Measurements from ENCODE around the gene TTLL8.
"Not testable (repeated sequence)": the region's sequence is repeated elsewhere in the genome, so short reads cannot be mapped to it uniquely, and the experiment has no call there.

TTLL8 gene

GRCh38 chr22:49996518-49997250, 61.4 kb downstream of the TTLL8 start:
- no peak for DNase-seq (ENCODE audit: low read depth, low spot score)
- no peak overlapping the region for H3K4me3 ChIP-seq (ENCODE audit: low read length)

GRCh38 chr22:49996119-49996517, 62.0 kb downstream of the TTLL8 start:
- H3K4me3 ChIP-seq (ENCODE audit: low read length), result no peak overlapping the region
- no peak for DNase-seq (ENCODE audit: low read depth, low spot score)

DNA sequence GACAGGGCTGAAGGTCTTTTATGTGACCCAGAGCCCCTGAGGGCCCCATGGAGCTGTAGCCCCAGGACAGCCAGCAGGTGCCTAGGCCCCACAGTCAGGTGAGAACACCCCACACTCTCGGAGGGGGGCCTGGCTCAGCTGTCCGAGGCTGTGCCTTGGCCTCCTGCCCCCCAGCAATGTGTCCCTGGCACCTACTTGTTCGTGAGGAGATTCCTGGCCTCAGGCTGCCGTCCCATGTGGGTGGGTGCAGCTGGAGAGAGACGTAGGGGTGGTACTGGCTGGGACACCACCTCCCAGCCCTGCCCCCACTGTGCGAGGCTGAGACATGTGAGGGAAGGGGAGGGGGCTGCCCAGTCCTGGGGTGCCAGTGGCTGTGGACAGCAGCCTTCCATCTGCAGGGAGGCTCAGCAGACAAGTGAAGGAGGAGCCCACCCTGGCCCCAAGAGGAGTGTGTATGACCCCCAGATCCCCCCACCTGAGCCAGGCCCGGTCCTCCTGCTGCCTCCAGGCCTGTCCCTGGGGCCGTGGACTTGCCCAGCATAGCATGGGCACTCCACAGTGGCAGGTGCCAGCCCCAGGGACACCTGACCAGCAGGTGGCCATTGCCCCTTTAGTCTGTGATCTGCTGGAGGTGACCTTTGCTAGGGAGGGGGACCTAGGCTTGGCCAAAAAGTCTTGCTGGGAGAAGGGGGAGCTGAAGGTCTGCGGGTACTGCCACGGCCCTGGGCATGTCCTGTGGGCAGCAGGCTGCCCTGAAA, 62.6 kb downstream of the TTLL8 start:
- DNase-seq (ENCODE audit: low read depth, low spot score), result no peak
- H3K4me3 ChIP-seq (ENCODE audit: low read length), result no peak overlapping the region

DNA sequence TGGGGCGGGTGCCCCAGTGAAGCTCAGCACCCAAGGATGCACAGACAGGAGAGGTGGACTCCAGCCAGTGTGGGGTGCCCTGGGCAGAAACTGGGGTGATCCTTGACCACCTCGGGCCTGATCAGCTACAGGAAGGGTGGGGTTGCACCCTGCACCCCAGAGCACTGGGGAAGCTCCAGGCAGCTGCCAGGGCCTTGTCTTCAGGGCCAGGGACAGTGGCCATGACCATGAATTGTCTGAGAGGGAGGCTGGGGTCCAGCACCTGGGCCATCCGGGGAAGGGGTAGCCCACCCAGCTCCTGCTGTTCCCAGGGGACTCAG, 63.1 kb downstream of the TTLL8 start:
- H3K4me3 ChIP-seq (ENCODE audit: low read length), result no peak overlapping the region
- no peak for DNase-seq (ENCODE audit: low read depth, low spot score)

- DNase-seq (ENCODE audit: low read depth, low spot score), result no peak
Observed at GRCh38 chr22:49994361-49995040, 63.6 kb downstream of the TTLL8 start.

DNA sequence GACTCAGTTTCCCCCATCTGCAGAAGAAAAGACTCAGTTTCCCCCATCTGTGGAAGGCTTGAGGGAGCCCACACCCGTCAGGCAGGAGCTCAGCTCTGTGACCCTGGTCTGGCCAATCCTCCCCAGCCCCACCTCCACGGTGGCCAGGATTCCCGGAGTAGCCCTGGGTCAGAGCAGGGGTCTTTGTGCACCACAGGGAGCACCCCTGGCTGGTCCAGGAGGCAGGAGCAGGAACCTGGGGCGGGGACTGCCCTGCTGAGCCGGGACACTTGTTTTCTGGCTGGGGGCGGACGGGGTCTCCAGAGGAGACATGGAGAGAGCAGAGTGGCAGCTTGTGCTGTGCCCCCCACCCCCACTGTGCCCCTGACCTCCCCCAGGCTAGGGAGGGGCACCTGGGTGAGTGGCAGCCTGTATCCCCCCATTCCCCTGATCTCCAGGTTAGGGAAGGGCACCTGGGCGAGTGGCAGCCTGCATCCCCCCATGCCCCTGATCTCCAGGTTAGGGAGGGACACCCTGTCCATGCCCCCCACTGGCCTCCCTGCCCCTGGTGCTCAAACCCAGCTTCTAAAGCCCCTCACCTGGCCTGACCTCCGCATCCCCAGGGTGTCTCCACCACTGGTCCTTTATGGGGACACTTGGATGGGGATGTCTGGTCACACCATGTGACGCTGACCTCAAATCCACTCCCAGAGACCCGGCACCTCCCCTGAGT, 64.3 kb downstream of the TTLL8 start:
- H3K4me3 ChIP-seq (ENCODE audit: low read length), result no peak overlapping the region
- DNase-seq (ENCODE audit: low read depth, low spot score), result no peak

More at GRCh38 chr22:49994361-49995040, 63.6 kb downstream of the TTLL8 start:
- no peak overlapping the region for H3K4me3 ChIP-seq (ENCODE audit: low read length)

GRCh38 chr22:49992921-49993648, 65.0 kb downstream of the TTLL8 start:
- DNase-seq (ENCODE audit: low read depth, low spot score), result no peak
- H3K4me3 ChIP-seq (ENCODE audit: low read length), result no peak overlapping the region

- DNase-seq (ENCODE audit: low read depth, low spot score), result no peak
- H3K4me3 ChIP-seq (ENCODE audit: low read length), result no peak overlapping the region
Observed at GRCh38 chr22:49991907-49992533, 66.1 kb downstream of the TTLL8 start.

DNA sequence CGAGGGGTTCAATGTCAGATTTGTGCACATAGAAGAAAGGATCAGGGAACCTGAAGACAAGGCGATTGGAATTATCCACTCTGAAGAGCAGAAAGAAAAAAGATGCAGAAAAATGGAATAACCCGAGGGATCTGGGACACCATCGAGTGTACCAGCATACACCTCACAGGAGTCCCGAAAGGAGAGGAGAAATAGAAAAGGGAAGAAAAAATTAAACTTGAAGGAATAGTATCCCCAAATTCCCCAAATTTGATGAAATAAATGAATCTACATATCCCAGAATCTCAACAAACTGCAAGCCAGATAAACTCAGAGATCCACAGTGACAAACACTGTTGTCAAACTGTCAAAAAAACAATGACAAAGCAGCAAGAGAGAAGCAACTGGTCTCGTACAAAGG, 66.9 kb downstream of the TTLL8 start:
- no peak for DNase-seq (ENCODE audit: low read depth, low spot score)
- H3K4me3 ChIP-seq (ENCODE audit: low read length), result no peak overlapping the region

DNA sequence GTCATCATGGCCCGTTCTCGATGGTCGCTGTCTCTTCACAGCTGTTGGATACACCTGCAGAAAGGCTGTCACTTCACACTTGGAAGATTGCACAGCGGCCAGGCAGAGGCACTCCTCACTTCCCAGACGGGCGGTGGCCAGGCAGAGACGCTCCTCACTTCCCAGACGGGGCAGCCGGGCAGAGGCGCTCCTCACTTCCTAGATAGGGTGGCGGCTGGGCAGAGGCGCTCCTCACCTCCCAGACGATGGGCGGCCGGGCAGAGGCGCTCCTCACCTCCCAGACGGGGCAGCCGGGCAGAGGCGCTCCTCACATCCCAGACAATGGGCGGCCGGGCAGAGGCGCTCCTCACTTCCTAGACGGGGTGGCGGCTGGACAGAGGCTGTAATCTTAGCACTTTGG, 68.3 kb downstream of the TTLL8 start:
- H3K4me3 ChIP-seq (ENCODE audit: low read length); DNase-seq (ENCODE audit: low read depth, low spot score): not testable (repeated sequence)

GRCh38 chr22:49986325-49986724, 71.8 kb downstream of the TTLL8 start:
- no peak overlapping the region for H3K4me3 ChIP-seq (ENCODE audit: low read length)
- no peak for DNase-seq (ENCODE audit: low read depth, low spot score)

GRCh38 chr22:49983148-49984042, 74.7 kb downstream of the TTLL8 start:
- no peak for DNase-seq (ENCODE audit: low read depth, low spot score)
- H3K4me3 ChIP-seq (ENCODE audit: low read length), result no peak overlapping the region

DNA sequence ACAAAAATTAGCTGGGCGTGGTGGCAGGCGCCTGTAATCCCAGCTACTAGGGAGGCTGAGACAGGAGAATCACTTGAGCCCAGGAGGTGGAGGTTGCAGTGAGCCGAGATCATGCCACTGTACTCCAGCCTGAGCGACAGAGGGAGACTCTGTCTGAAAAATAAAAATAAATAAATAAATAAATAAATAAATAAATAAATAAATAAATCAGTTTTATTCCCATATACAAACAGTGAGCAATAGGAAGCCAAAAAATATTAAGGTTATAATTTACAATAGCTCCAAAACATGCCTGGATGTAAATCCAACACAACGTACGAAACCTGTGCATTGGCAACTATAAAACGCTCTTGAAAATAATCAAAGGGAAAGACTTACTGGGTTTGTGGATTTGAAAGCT, 76.3 kb downstream of the TTLL8 start:
- H3K4me3 ChIP-seq (ENCODE audit: low read length); DNase-seq (ENCODE audit: low read depth, low spot score): not testable (repeated sequence)

- DNase-seq (ENCODE audit: low read depth, low spot score), result no peak
- H3K4me3 ChIP-seq (ENCODE audit: low read length), result no peak overlapping the region
Observed at GRCh38 chr22:49979587-49980264, 78.4 kb downstream of the TTLL8 start.

DNA sequence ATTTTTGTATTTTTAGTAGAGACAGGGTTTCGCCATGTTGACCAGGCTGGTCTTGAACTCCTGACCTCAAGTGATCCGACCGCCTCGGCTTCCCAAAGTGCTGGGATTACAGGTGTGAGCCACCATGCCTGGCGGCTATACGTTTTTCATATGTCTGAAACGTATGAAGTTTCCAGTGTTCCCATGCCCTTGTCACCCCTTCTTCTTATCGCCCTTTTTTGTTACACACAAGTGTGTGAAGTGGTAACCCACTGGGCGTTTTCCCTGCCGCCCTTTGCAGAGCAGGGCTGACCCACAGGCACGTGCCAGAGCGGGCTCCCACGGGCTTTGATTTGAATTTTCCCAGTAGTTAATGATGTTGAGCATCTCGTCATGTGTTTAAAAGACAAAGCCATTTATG, 80.5 kb downstream of the TTLL8 start:
- H3K4me3 ChIP-seq (ENCODE audit: low read length), result no peak overlapping the region

DNA sequence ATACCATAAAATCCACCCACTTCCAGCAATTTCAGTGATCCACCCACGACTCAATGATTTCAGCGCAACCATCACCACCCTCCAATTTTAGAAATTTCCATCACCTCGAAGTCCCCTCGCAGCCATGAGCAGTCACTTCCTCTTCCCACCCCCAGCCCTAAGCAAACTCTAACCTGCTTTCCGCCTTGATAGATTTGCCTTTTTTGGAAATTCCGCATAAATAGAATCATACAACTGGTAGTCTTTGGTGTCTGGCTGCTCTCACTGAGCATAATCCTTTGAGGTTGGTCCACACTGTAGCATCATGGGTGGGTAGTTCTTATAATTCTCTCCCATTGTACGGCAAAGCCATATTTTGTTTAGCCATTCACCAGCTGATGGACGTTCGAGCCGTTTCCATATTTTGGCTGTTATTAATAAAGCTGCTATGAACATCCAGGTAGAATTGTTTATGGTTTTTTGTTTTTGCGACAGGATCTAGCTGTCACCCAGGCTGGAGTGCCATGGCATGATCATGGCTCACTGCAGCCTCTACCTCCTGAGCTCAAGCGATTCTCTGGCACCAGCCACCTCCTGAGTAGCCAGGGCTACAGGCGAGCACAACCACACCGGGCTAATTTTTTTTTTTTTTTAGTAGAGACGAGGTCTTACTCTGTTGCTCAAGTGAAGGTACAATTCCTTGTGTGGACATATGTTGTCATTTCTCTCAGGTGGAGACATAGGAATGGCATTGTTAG, 81.5 kb downstream of the TTLL8 start:
- DNase-seq (ENCODE audit: low read depth, low spot score), result no peak

More for the DNA sequence above, 80.5 kb downstream of the TTLL8 start:
- no peak for DNase-seq (ENCODE audit: low read depth, low spot score)

More for the DNA sequence above, 81.5 kb downstream of the TTLL8 start:
- H3K4me3 ChIP-seq (ENCODE audit: low read length), result no peak overlapping the region
